Frontal cortex (tissue), 4 donors: ENCODE data around the gene PRKN. TPM values are rescaled to one million over a fixed set of nuclear protein-coding genes. Genes with fewer than 3 reads are reported as not detected.

ENCODE experiments used
- DNase-seq, 2 donors: peaks; one replicate each; pipeline ENCODE4 v3.0.0; 2012; ENCODE audit warnings: low spot score in 2 of 2
- FAIRE-seq: peaks from 2 replicates; lab custom pipeline; 2012; peaks lifted over from hg19 to GRCh38; lab: Jason Lieb, UNC
- total RNA-seq: library from RNA; depleted of rRNA; stranded (reverse); fragments of >200 nt; gene quantifications from one replicate; pipeline ENCODE4 v1.2.3, GENCODE V29; 2014
- donor health status: control.
- donor health status: control.
- donor health status: control.

The PRKN gene
- total RNA-seq, 1 donor from 2014 or later, result 6.1 TPM

DNA sequence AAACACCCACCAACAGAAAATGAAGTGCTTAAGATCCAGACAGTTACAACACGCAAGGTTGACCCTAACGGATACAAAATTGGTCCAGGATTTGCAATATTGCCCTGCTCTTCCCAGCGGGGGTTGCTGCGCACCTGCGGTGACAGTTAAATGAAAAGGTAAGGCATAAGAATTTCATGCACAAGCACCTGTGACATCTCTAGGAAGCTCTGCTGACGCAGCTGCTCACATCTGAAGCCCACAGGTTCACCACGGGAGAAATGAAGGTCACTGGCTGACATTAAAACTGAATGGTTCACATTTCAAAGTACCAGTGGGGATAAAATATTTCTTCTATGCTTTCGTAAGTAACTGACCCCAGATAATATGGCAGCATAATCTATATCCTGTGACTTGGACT, 764.4 kb downstream of the PRKN start:
- no peak for FAIRE-seq
- DNase-seq, result no peak

DNA sequence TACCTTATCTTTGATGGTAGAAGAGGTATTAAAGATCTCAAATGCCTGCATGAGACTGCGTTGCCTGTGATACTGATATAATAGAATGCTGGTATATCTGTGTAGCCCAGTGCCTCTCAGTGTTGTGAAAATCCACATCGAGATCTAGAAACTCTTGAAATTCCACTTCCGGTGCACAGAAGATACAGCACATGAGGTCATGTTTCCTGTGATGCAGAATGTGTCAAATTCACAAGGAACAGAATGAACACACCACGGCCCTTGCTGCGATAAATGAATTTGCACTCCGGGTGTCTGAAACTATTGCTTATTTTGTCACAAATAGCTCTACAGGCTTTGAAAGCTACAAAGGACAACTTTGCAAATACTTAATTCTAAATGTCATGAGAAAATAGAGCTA, 765.8 kb downstream of the PRKN start:
- no peak for DNase-seq
- FAIRE-seq, result no peak

DNA sequence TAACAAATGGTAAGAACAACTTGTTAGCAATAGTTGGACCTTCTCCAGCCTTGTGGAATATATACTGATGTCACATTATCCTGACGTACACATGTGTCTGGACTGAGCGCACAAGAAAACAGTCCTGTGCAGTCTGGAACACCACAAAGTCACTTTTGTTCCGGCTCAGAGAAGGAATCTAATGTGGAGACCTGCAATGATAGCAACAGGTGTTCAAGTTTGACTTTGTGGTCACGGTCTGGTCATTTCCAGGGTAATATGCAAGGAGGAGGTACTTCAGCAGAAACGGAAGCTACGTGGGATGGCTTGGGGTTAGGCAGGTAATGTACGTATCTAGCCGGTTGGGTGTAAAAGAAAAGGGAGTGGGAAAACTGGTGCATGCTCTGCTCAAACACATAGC, 766.5 kb downstream of the PRKN start:
- DNase-seq (no peak), FAIRE-seq (no peak)

DNA sequence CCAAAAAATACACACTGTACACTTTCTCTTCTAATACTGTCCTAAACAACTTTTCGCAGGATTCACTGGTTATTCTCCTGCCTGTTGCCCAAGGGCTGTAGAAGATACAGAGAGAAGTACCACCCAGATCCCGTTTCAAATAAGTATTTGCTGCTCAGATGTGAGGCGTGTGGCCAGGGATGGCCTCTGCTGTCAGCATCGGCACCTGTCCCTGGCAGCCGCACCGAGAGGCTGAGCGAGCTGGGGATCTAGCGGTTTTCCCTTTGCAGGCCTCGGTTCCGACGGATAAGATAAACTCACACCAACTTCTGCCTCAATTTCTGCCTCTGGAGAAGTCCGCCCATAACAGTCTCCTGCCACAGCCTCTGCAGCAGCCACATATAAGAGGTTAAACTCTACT, 768.5 kb downstream of the PRKN start:
- FAIRE-seq (no peak), DNase-seq (no peak)

DNA sequence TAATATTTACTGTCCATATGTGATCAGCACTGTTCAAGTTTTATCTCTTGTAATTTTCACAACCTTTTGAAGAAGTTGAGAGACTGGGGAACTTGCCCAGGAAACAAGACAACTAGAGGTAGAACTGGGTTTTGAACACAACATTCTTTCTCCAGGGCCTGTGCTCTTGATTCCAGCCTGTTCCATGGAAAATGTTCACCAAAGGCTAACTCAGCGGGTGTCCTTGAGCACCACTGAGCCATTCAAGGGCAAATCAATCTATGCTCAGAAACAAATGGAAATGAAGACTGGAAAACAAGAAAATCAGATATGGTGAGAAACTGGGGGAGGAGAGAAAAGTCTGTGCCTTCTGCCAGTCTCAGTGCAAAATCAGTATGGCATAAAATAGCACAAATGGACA, 771.5 kb downstream of the PRKN start:
- DNase-seq, result no peak
- FAIRE-seq, result no peak

DNA sequence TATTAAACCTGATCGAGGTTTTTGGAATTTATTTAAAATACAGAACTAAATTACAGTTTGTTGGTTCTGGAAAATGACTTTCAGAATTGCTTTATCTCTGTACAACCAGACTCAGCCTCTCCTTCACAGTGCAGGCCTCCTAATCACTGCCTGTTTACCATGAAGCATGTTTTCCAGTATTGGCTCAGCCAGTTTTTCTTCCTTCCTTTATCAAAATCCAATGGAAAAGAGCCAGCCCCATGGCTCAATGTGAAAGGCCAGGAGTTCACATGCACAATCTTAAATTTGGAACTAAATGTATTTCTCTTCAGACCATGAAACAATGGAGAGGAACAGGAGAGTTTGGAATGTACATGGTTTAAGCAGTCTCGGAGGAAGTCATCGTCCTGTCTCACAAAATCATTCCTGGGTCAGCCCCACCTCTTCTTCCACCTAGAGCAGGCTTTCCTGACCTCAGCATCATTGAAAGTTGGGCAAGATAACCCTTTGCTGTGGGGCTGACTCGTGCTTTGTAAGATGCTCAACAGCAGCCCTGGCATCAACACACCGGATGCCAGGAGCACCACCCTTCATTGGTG, 772.8 kb downstream of the PRKN start:
- no peak for FAIRE-seq
- no peak for DNase-seq

GRCh38 chr6:161954077-161954476, 773.5 kb downstream of the PRKN start:
- DNase-seq (no peak), FAIRE-seq (no peak)

DNA sequence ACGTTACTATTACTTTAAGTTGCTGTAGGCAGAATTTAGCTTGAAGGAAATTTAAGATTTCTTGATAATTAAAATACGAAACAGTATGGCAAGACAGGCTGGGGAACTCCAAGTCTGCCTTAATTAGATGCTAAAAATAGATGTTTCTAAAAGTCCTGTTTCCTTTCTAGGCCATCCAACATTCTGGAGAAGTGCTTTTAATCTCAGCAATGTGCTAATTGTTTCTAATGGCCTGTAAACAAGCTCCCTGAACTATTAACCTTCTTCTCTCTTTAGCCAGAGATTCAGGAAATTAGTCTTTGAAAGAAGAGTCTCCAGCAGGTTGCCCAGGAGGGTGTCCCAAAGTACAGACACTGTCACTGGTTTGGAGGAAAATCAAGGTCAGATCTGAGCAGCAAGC, 776.4 kb downstream of the PRKN start:
- DNase-seq, result no peak
- no peak for FAIRE-seq

DNA sequence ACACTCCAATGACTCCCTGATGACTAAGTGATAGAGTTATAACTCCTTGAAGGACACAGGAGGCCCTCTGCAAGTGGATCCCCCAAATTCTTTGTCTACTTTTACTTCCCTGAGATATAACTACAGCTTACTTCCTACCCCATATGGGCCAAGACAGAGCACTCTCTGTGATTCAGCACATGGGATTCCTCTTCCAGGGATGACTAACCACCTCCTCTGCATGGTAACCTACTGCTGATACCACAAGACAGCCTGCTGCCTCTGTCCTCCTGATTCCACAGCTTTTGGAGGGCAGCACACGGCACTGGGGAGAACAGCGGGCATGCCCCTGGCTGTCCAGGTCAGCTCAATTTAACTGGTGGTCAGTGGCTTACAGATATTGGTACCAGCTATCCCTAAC, 778.0 kb downstream of the PRKN start:
- FAIRE-seq (no peak), DNase-seq (no peak)

- FAIRE-seq, result no peak
- no peak for DNase-seq
Observed at GRCh38 chr6:161948462-161948861, 779.1 kb downstream of the PRKN start.

- DNase-seq, result no peak
- no peak for FAIRE-seq
Observed at GRCh38 chr6:161947371-161947770, 780.2 kb downstream of the PRKN start.

DNA sequence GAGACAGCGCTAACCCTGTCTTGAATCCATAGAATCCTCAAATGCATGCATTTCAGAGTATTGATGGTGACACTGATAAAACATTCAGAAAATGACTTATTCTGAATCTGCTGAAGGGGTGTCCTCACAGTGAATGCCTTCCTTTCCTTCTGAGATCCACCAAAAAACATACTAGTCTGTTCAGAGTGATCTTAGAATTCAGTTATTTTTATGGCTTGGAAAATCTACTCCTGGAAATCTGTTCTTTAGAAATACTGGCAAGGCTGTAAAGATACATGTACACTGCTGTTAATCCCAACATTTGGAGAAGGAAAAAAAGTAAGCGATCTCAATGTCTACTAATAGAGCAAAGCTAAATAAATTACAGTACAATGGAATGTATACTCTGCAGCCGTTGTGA, 781.1 kb downstream of the PRKN start:
- FAIRE-seq, result no peak
- DNase-seq, result no peak

DNA sequence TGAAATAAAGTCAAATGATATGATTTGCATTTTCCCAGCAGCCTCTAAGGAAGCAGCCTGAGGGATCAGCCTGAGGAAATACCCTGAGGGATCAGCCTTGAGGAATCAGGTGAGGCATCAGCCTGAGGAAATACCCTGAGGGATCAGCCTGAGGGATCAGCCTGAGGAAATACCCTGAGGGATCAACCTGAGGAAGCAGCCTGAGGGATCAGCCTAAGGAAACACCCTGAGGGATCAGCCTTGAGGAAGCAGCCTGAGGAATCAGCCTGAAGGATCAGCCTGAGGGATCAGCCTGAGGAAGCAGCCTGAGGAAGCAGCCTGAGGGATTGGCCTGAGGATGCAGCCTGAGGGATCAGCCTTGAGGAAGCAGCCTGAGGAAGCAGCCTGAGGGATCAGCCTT, 784.0 kb downstream of the PRKN start:
- no peak for DNase-seq
- FAIRE-seq, result no peak

DNA sequence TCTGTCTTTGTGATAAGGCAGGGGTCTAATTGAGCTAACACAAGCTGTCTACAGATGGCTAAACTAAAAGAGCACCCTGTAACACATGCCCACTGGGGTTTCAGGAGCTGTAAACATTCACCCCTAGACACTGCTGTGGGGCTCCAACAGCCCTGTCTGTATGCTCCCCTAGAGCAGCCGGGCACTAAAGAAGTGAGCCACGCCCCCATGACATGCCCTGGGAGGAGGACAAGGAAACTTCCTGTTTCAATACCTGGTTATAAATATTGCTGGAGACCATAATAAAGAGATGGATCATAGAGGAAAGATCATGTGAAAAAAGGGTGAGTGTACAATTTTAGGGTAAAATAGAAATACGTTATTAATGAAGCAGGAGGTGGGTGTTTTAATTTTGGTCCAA, 786.0 kb downstream of the PRKN start:
- no peak for DNase-seq
- FAIRE-seq, result no peak

GRCh38 chr6:161940519-161940918, 787.0 kb downstream of the PRKN start:
- no peak for FAIRE-seq

GRCh38 chr6:161926324-161926723, 801.2 kb downstream of the PRKN start:
- FAIRE-seq, result no peak

More at GRCh38 chr6:161940519-161940918, 787.0 kb downstream of the PRKN start:
- DNase-seq, result no peak

DNA sequence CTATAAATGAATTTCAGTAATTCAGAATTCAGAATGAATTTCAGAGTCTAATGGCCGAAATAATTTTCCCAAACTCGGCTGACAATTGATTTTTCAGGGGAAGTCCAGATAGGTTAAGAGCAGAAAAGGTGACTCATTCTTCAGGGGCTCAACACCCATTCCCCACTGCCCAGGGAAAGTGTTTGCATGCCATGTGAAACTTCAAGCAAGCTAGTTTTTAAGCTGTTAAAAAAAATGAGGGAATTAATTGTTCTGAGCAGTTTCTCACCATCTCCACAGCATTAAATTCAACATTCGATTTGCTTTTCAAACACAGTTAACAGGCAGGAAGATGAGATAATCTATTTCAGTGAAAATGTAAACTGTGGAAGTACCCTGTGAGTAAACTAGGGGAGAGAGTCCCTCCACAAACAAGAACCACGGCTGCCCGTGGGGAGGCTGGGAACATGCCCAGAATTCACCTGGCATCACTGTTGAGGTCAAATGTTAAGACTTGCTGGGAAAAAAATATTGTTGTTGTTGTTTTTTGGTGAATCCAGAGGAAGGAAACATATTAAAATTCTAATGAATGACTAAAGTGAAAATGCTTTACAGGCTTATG, 803.0 kb downstream of the PRKN start:
- no peak for DNase-seq
- FAIRE-seq, result no peak

More at GRCh38 chr6:161926324-161926723, 801.2 kb downstream of the PRKN start:
- DNase-seq, result no peak

DNA sequence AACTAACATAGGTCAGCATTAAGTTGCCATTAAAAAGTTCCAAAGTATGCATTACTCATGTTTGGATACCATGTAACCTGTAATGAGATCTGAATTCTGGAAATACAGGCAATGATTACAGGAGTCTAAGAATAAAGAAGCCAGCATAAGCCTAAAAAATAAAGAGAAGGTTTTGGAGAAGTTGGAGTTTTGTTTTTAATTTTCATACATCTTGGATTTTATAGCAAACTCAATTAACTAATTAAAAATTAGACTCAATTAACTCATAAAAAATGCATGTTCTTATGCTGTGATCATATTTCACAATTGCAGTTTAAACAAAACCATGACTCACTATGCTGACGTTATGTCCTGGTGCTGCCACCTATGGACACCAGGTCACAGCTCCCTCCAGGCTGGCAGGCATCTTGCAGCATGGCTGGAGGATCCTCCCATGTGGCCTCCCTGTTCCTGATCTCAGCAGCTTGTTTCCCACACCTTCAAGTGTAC, 804.9 kb downstream of the PRKN start:
- peak in 1 of 2 donors; percentile 15 for DNase-seq
- no peak for FAIRE-seq

GRCh38 chr6:161921602-161922395, 805.8 kb downstream of the PRKN start:
- DNase-seq (no peak), FAIRE-seq (no peak)

DNA sequence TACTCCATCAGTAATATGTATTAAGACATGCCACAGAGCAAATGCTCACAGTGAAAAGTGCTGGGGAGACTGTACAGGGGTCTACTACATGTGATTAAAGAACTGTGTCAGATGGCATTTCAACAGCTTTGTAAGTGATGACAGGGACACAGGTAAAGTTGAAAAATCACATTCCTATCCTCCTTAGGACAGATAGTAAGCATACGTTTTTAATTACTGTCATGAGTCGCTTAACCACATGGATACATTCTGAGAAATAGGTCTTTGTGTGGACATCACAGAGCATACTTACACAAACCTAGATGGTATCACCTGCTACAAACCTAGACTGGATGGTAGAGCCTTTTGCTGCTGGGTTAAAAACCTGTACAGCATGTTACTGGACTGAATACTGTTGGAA, 807.9 kb downstream of the PRKN start:
- FAIRE-seq, result no peak
- no peak for DNase-seq

DNA sequence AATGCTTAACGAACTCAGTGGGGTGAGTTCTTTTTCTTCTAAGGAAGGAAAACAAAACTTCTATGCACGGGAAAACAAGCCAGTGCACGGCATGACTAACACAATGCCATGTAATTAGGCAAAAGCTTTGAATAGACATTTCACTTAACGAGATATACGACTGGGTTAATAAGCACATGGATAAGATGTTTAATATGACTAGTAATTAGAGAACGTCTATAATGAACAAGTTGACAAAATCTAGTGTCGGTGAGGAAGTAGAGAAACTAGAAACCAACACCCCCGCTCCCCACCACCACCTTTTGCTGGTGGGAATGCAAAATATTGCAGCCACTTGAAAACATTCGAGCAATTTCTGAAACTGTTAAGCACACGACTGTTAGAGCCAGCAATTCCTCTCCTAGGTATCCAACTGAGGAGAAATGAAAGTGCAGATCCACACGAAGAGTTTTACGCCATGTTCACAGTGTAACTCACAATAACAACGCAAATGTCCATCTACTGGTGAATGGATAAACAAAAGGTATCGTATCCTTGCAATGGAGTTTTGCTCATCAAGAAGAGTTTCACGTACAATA, 808.8 kb downstream of the PRKN start:
- DNase-seq (no peak), FAIRE-seq (no peak)
